ENCODE data around the gene TMEM69. TPM values are rescaled to one million over a fixed set of nuclear protein-coding genes. Genes with fewer than 3 reads are reported as not detected.

TMEM69 gene
- total and polyA plus RNA-seq, 2 experiments from 2014 or later = 59.7 to 62.4 TPM

DNA sequence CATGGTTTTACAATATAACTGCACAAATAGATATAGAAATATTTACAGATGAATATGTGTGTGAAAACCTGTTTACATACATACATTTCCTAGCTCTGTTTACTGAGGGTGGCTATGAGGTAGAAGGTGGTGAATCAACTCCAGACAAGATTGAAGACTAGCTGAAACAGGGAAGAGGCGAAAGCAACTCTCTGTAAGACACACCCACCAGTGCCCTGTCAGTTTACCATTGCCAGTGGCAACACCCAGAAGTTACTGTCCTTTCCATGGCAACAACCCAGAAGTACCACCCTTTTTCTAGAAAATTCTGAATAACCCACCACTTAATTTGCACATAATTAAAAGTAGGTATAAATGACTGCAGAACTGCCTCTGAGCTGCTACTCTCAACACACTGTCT is 16.7 kb downstream of the TMEM69 start (continued):
- TF ChIP-seq, protein P1, sequence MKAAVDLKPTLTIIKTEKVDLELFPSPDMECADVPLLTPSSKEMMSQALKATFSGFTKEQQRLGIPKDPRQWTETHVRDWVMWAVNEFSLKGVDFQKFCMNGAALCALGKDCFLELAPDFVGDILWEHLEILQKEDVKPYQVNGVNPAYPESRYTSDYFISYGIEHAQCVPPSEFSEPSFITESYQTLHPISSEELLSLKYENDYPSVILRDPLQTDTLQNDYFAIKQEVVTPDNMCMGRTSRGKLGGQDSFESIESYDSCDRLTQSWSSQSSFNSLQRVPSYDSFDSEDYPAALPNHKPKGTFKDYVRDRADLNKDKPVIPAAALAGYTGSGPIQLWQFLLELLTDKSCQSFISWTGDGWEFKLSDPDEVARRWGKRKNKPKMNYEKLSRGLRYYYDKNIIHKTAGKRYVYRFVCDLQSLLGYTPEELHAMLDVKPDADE (IDR thresholded peaks at IDR 0.05) = no peak
- TF ChIP-seq POLR2AphosphoS5 (IDR thresholded peaks at IDR 0.05; ENCODE audit: low read depth) = no peak
- no peak for TF ChIP-seq NANOG (IDR thresholded peaks at IDR 0.05; ENCODE audit: borderline replicate concordance)

DNA sequence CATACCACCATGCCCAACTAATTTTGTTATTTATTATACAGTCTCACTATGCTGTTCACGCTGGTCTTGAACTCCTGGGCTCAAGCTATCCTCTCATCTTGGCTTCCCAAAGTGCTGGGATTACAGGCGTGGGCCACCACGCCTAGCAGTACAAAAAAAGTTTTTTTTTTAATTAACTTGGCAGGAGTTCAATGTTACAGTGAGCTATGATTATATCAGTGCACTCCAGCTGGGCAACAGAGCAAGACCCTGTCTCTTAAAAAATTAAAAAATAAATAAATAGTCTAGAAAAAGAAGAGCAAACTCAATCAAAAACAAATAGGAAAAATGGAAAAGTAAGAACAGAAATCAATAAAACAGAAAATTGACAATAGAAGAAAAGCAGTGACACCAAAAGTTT is 25.7 kb downstream of the TMEM69 start:
- H3K4me2 ChIP-seq = no peak overlapping the region
- no peaks in the 10 kb centered on the region for H4K20me1 ChIP-seq (replicated peaks; ENCODE audit: insufficient read depth)
- no peaks in the 10 kb centered on the region for H3K79me2 ChIP-seq (replicated peaks; ENCODE audit: insufficient read depth)
- no peaks in the 10 kb centered on the region for H3K4me1 ChIP-seq (ENCODE audit: insufficient read depth)
- Mint-ChIP-seq H3K27ac (no peak overlapping the region), H3K4me3 (no peak overlapping the region), H3K9me3 (no peaks in the 10 kb centered on the region), H3K4me1 (no peaks in the 10 kb centered on the region), H3K36me3 (ENCODE audit: low read depth) (0 out of 3 replicates have a peak, but pooled peaks cover 3% of the 10 kb centered on the region), H3K27me3 (ENCODE audit: insufficient read depth, low read depth, poor library complexity) (peaks cover 1% of the 10 kb centered on the region)
- H3K9me2 ChIP-seq (ENCODE audit: insufficient read depth) = no peaks in the 10 kb centered on the region
- H3K36me3 ChIP-seq (ENCODE audit: insufficient read depth) = no peaks in the 10 kb centered on the region
- no peaks in the 10 kb centered on the region for H3K27me3 ChIP-seq (ENCODE audit: insufficient read depth)
- H3K4me3 ChIP-seq = no peak overlapping the region
- H3F3A ChIP-seq (replicated peaks; ENCODE audit: low read depth) = no peaks in the 10 kb centered on the region
- DNase-seq (ENCODE audit: low spot score) (no peak), ATAC-seq (no peak)
- no peak overlapping the region for H3K27ac ChIP-seq (ENCODE audit: low read depth)
- H2AFZ ChIP-seq = no peak overlapping the region
- TF ChIP-seq ZNF114 (CRISPR knock-in tag; IDR thresholded peaks at IDR 0.05) (no peak), NANOG (IDR thresholded peaks at IDR 0.05; ENCODE audit: borderline replicate concordance) (no peak), POLR2AphosphoS5 (IDR thresholded peaks at IDR 0.05; ENCODE audit: low read depth) (no peak), ZNF331 (CRISPR knock-in tag; IDR thresholded peaks at IDR 0.05; ENCODE audit: low read depth) (no peak), JUNB (IDR thresholded peaks at IDR 0.05; ENCODE audit: unreplicated experiment) (no peak), EZH2phosphoT487 (IDR thresholded peaks at IDR 0.05; ENCODE audit: unreplicated experiment) (no peak), EZH2 (IDR thresholded peaks at IDR 0.05; ENCODE audit: low read depth, unreplicated experiment) (no peak), STAT1 (IDR thresholded peaks at IDR 0.05; ENCODE audit: unreplicated experiment) (no peak), CREB1 (CRISPR knock-in tag; IDR thresholded peaks at IDR 0.05; ENCODE audit: low read depth) (no peak)
- TF ChIP-seq, protein P2, sequence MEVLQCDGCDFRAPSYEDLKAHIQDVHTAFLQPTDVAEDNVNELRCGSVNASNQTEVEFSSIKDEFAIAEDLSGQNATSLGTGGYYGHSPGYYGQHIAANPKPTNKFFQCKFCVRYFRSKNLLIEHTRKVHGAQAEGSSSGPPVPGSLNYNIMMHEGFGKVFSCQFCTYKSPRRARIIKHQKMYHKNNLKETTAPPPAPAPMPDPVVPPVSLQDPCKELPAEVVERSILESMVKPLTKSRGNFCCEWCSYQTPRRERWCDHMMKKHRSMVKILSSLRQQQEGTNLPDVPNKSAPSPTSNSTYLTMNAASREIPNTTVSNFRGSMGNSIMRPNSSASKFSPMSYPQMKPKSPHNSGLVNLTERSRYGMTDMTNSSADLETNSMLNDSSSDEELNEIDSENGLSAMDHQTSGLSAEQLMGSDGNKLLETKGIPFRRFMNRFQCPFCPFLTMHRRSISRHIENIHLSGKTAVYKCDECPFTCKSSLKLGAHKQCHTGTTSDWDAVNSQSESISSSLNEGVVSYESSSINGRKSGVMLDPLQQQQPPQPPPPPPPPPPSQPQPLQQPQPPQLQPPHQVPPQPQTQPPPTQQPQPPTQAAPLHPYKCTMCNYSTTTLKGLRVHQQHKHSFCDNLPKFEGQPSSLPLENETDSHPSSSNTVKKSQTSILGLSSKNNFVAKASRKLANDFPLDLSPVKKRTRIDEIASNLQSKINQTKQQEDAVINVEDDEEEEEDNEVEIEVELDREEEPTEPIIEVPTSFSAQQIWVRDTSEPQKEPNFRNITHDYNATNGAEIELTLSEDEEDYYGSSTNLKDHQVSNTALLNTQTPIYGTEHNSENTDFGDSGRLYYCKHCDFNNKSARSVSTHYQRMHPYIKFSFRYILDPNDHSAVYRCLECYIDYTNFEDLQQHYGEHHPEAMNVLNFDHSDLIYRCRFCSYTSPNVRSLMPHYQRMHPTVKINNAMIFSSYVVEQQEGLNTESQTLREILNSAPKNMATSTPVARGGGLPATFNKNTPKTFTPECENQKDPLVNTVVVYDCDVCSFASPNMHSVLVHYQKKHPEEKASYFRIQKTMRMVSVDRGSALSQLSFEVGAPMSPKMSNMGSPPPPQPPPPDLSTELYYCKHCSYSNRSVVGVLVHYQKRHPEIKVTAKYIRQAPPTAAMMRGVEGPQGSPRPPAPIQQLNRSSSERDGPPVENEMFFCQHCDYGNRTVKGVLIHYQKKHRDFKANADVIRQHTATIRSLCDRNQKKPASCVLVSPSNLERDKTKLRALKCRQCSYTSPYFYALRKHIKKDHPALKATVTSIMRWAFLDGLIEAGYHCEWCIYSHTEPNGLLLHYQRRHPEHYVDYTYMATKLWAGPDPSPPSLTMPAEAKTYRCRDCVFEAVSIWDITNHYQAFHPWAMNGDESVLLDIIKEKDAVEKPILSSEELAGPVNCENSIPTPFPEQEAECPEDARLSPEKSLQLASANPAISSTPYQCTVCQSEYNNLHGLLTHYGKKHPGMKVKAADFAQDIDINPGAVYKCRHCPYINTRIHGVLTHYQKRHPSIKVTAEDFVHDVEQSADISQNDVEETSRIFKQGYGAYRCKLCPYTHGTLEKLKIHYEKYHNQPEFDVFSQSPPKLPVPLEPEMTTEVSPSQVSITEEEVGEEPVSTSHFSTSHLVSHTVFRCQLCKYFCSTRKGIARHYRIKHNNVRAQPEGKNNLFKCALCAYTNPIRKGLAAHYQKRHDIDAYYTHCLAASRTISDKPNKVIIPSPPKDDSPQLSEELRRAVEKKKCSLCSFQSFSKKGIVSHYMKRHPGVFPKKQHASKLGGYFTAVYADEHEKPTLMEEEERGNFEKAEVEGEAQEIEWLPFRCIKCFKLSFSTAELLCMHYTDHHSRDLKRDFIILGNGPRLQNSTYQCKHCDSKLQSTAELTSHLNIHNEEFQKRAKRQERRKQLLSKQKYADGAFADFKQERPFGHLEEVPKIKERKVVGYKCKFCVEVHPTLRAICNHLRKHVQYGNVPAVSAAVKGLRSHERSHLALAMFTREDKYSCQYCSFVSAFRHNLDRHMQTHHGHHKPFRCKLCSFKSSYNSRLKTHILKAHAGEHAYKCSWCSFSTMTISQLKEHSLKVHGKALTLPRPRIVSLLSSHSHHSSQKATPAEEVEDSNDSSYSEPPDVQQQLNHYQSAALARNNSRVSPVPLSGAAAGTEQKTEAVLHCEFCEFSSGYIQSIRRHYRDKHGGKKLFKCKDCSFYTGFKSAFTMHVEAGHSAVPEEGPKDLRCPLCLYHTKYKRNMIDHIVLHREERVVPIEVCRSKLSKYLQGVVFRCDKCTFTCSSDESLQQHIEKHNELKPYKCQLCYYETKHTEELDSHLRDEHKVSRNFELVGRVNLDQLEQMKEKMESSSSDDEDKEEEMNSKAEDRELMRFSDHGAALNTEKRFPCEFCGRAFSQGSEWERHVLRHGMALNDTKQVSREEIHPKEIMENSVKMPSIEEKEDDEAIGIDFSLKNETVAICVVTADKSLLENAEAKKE (CRISPR knock-in tag; IDR thresholded peaks at IDR 0.05) = no peak
- TF ChIP-seq, protein P1 (IDR thresholded peaks at IDR 0.05) = no peak
- TF ChIP-seq, protein P3, sequence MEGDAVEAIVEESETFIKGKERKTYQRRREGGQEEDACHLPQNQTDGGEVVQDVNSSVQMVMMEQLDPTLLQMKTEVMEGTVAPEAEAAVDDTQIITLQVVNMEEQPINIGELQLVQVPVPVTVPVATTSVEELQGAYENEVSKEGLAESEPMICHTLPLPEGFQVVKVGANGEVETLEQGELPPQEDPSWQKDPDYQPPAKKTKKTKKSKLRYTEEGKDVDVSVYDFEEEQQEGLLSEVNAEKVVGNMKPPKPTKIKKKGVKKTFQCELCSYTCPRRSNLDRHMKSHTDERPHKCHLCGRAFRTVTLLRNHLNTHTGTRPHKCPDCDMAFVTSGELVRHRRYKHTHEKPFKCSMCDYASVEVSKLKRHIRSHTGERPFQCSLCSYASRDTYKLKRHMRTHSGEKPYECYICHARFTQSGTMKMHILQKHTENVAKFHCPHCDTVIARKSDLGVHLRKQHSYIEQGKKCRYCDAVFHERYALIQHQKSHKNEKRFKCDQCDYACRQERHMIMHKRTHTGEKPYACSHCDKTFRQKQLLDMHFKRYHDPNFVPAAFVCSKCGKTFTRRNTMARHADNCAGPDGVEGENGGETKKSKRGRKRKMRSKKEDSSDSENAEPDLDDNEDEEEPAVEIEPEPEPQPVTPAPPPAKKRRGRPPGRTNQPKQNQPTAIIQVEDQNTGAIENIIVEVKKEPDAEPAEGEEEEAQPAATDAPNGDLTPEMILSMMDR (conservative IDR thresholded peaks at IDR 0.05; ENCODE audit: low read depth in 2 of 2) = no peak
